ENCODE measurements around the gene HAX1. TPM values are rescaled to one million over a fixed set of nuclear protein-coding genes. Genes with fewer than 3 reads are reported as not detected.

Gene HAX1
- total RNA-seq, 4 donors from 2014 or later, result 64.4 to 114 (median 103) TPM

DNA sequence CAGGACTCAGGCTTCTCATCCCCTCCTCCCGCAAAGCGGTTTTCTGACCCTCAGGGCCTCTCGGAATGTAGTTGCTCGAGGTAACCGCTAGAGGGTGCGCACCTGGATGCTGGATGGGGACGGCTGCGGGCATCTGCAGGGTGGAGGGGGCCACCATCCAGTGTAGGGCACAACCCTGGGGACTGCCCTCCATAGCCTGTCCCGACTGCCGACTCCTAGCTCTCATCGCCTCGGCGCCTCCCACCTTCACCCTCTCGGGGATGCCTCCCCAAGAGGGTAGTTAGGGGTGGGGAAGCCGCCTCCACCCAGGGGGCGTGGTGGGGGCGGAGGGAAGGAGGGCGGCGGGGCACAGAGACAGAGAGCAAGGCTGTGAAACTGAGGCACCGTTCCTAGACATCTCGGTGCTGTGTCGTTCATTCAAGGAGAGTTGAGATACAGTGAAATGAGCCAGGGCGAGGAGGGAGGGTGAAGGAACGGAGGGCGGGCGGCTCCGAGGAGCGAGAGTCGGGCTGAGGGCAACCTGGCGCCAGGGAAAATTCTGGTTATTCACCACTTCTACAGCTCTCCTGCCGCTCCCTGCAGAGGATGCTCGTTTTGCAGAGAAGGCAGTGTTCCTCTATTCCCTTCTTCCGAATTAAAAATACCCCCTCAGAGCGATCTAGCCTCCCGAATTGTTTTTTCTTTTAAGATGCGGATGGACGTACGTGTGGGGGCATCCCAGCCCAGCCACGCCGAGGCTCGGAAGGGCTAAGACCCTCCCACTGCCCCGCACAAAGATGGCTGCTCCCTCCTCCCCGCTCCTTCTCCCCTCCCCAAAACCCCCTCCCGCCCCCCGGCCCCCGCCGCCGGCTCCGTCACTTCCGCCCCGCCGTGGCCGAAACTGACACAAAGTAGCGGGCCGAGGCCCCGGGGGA, 52.5 kb downstream of the HAX1 start, which contains the start of gene ATP8B2:
ATP8B2 (plus strand) TSS at position 857 of the 914 bp plus-strand sequence. CDS start 2,617 bp downstream, outside the sequence.
- TF ChIP-seq, protein P1, sequence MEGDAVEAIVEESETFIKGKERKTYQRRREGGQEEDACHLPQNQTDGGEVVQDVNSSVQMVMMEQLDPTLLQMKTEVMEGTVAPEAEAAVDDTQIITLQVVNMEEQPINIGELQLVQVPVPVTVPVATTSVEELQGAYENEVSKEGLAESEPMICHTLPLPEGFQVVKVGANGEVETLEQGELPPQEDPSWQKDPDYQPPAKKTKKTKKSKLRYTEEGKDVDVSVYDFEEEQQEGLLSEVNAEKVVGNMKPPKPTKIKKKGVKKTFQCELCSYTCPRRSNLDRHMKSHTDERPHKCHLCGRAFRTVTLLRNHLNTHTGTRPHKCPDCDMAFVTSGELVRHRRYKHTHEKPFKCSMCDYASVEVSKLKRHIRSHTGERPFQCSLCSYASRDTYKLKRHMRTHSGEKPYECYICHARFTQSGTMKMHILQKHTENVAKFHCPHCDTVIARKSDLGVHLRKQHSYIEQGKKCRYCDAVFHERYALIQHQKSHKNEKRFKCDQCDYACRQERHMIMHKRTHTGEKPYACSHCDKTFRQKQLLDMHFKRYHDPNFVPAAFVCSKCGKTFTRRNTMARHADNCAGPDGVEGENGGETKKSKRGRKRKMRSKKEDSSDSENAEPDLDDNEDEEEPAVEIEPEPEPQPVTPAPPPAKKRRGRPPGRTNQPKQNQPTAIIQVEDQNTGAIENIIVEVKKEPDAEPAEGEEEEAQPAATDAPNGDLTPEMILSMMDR (IDR thresholded peaks at IDR 0.05), result peak in 1 of 3 donors; percentile 72
- ATAC-seq (ENCODE audit: low FRiP score), result peak; percentile 37
- DNase-seq (ENCODE audit: low spot score), result peak; percentile 58

Small RNAs within 50 kb of the gene (small RNA-seq; reads per million reads assigned to genes)
- gene RF00273, result not detected
- gene RNU6-121P, result not detected
- not detected for gene RNU6-239P
- gene SNORA58B, result not detected

Other genes with a start within 250 kb of the HAX1 start
- under 1 TPM in 3 of 4 donors, not detected in 1; 0.06 to 0.12 (median 0.09) TPM for gene NUP210L, start 117.6 kb upstream of the HAX1 start, total RNA-seq
- 100 to 1,000 TPM; 285 to 611 (median 352) TPM for gene TPM3, start 80.5 kb upstream of the HAX1 start, total RNA-seq
- not detected for gene CFAP141, start 66.3 kb upstream of the HAX1 start, total RNA-seq
- 10 to 100 TPM; 51.9 to 92.1 (median 73.6) TPM for gene UBAP2L, start 51.7 kb upstream of the HAX1 start, total RNA-seq
- gene AQP10, start 48.5 kb downstream of the HAX1 start, total RNA-seq, result under 1 TPM in 2 of 4 donors, not detected in 2; 0.25 to 0.37 TPM
- 10 to 100 TPM; 41.6 to 78.3 (median 51.0) TPM for gene ATP8B2, start 52.9 kb downstream of the HAX1 start, total RNA-seq
- gene IL6R, start 132.7 kb downstream of the HAX1 start, total RNA-seq, result 10 to 100 TPM; 41.1 to 98.1 (median 62.5) TPM
- gene TDRD10, start 229.6 kb downstream of the HAX1 start, total RNA-seq, result 10 to 100 TPM in 1 of 4 donors, 1 to 10 TPM in 3; 6.4 to 15.3 (median 7.7) TPM
- gene SHE, start 229.8 kb downstream of the HAX1 start, total RNA-seq, result 10 to 100 TPM; 15.6 to 77.9 (median 25.4) TPM